Hepatocyte (in vitro differentiated cells): ENCODE measurements around the gene RAB38.

Source experiments
- CTCF ChIP-seq: fragments of 200-600 bp; sonication (generic); IDR thresholded peaks from 2 replicates; pipeline ENCODE4 v1.5.1; 2016; ENCODE audit warnings: antibody characterized with exemption, mild to moderate bottlenecking; ENCODE audit not compliant: poor library complexity
- EZH2 ChIP-seq: fragments of 200-600 bp; sonication (generic); IDR thresholded peaks from 2 replicates; pipeline ENCODE4 v1.6.1; 2016; ENCODE audit warnings: antibody characterized with exemption, mild to moderate bottlenecking, borderline replicate concordance
- EZH2phosphoT487 ChIP-seq: fragments of 200-600 bp; sonication (generic); IDR thresholded peaks from one replicate; pipeline ENCODE4 v1.6.1; 2018; ENCODE audit warnings: antibody characterized with exemption, mild to moderate bottlenecking, low read depth, moderate library complexity; ENCODE audit not compliant: unreplicated experiment, severe bottlenecking

- no peak for TF ChIP-seq CTCF
- TF ChIP-seq EZH2 = no peak
- no peak for TF ChIP-seq EZH2phosphoT487
Measured at GRCh38 chr11:88181776-88182175, 6.5 kb upstream of the RAB38 start.
